Gastroesophageal sphincter (tissue), 3 donors: ENCODE measurements around the gene S1PR4.

Experiments
- POLR2A ChIP-seq, 2 donors: fragments of 450-650 bp; IDR thresholded peaks; one replicate each; pipeline ENCODE4 v1.6.1; 2017; ENCODE audit warnings: antibody characterized with exemption in 2 of 2, mild to moderate bottlenecking in 2 of 2, moderate library complexity in 1 of 2
- TF ChIP-seq, protein P1 (sequence below), 4 experiments: fragments of 200-600 bp in 2 of 4; fragments of 450-650 bp in 2 of 4; sonication (generic) in 1 of 4; IDR thresholded peaks; one replicate each; pipeline ENCODE4 v1.5.1; 2017 to 2019; ENCODE audit warnings: antibody characterized with exemption in 4 of 4, mild to moderate bottlenecking in 2 of 4, moderate library complexity in 2 of 4

DNA sequence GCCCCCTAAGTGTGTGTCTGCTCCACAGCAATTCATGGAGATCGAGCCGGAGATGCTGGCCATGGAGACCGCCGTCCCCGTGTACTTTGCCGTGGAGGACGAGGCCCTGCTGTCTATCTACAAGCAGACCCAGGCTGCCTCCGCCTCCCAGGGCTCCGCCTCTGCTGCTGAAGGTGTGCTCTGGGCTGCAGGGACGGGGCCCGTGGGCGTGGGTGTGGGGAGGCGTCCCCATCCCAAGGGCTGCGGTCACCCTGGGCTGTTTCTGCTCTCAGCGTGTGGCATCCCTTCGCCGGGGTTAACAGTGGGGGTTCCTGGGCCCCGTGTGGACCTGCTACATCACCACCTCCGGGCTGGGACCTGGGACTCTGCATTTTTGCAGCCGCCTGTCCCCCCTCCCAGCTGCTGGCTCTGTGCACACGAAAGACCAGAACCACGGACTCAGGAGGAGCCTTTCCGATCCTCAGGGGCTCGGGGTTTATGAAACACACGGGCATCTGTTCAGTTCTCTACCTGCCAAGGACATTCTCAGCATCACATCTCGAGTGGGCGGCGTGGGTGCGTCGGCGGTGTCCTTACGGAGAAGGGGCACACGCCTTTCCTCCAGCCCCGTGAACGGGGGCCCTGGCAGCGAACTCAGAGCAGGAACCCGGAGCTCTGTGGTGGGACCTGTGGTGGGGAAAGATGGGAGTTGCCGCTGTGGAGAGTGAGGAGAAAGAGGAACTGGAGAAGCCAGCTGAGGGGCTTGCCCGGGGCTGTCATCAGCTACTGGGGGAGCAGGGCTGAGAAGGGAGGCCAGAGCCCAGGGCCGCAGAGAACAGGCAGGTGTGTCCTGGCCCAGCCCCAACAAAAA lies 14.9 kb downstream of the S1PR4 start:
- TF ChIP-seq, protein P1, sequence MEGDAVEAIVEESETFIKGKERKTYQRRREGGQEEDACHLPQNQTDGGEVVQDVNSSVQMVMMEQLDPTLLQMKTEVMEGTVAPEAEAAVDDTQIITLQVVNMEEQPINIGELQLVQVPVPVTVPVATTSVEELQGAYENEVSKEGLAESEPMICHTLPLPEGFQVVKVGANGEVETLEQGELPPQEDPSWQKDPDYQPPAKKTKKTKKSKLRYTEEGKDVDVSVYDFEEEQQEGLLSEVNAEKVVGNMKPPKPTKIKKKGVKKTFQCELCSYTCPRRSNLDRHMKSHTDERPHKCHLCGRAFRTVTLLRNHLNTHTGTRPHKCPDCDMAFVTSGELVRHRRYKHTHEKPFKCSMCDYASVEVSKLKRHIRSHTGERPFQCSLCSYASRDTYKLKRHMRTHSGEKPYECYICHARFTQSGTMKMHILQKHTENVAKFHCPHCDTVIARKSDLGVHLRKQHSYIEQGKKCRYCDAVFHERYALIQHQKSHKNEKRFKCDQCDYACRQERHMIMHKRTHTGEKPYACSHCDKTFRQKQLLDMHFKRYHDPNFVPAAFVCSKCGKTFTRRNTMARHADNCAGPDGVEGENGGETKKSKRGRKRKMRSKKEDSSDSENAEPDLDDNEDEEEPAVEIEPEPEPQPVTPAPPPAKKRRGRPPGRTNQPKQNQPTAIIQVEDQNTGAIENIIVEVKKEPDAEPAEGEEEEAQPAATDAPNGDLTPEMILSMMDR (IDR thresholded peaks at IDR 0.05): no peak
- TF ChIP-seq POLR2A (IDR thresholded peaks at IDR 0.05): no peak
